ENCODE results near the gene SLC47A1. TPM values are rescaled to one million over a fixed set of nuclear protein-coding genes. Genes with fewer than 3 reads are reported as not detected.

The SLC47A1 gene
- total and polyA plus RNA-seq, 2 of the 4 experiments (the other 2 are of a cell fraction): not detected

DNA sequence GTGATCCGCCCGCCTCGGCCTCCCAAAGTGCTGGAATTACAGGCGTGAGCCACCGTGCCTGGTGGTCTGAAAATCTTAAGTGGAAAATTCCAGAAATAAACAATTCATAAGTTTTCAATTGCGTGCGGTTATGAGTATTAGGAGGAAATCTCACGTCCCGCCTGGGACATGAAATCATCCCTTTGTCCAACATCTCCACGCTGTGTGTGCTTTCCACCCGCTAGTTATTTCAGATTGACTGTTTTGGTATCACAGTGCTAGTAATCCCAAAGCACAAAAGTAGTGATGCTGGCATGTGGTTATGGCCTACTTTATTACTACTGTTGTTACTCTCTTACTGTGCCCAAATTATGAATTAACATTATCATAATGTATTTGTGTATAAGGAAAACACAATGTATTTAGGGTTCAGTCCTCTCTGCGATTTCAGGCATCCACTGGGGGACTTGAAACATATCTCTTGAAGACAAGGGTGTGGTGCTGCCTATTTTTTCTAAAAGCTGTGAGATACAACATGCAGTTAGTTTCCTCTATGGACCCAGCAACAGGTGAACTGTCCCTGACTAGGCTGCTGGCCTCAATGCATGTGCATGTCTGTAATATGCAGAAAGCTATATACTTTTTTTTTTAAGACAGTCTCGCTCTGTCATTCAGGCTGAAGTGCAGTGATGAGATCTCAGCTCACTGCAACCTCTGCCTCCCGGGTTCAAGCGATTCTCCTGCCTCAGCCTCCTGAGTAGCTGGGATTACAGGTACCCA lies 32.3 kb downstream of the SLC47A1 start:
- Histone ChIP-seq H2AK5ac (ENCODE audit: low read depth, low read length) (no peak overlapping the region), H3K4me3 (ENCODE audit: insufficient read depth, low read depth, low read length) (no peak overlapping the region), H3K18ac (ENCODE audit: low read depth, low read length) (no peak overlapping the region), H3K23ac (ENCODE audit: low read depth, low read length) (no peak overlapping the region), H3K9me1 (ENCODE audit: insufficient read depth, low read length) (no peaks in the 10 kb centered on the region), H2AFZ (replicated peaks; ENCODE audit: low read length, poor library complexity) (no peak overlapping the region), H3K14ac (replicated peaks; ENCODE audit: low read depth, low read length) (no peak overlapping the region), H3K4ac (ENCODE audit: low read depth, low read length) (no peak overlapping the region), H3K36me3 (ENCODE audit: control insufficient read depth, insufficient read depth, low read length) (no peaks in the 10 kb centered on the region), H2BK5ac (ENCODE audit: low read depth, low read length, poor library complexity, severe bottlenecking) (no peak overlapping the region), H3K4me1 (ENCODE audit: control insufficient read depth, insufficient read depth, low read length) (no peaks in the 10 kb centered on the region), H4K20me1 (ENCODE audit: insufficient read depth, low read length) (no peaks in the 10 kb centered on the region), H3K27me3 (ENCODE audit: control insufficient read depth, insufficient read depth, low read length) (peaks cover 17% of the 10 kb centered on the region), H3K9me3 (ENCODE audit: control insufficient read depth, insufficient read depth, low read length) (no peaks in the 10 kb centered on the region), H2BK15ac (ENCODE audit: low read depth, low read length) (no peak overlapping the region), H4K8ac (ENCODE audit: low read depth in 2 of 2, low read length in 2 of 2) (no peak overlapping the region), H3K56ac (ENCODE audit: extremely low read depth, insufficient read depth, low read length) (no peak overlapping the region), H2AK9ac (replicated peaks; ENCODE audit: low read depth, low read length, poor library complexity) (no peak overlapping the region), H4K91ac (ENCODE audit: insufficient read depth, low read depth, low read length) (no peak overlapping the region), H4K5ac (ENCODE audit: low read depth, low read length) (no peak overlapping the region), H2BK120ac (ENCODE audit: low read depth, low read length) (no peak overlapping the region), H3K9ac (ENCODE audit: low read depth, low read length) (no peak overlapping the region), H3K79me1 (ENCODE audit: low read depth in 1 of 2, low read length in 2 of 2) (no peaks in the 10 kb centered on the region), H3K4me2 (ENCODE audit: low read depth, low read length) (no peak overlapping the region), H2BK20ac (ENCODE audit: low read depth, low read length) (no peak overlapping the region), H3K27ac (ENCODE audit: insufficient read depth, low read length) (no peak overlapping the region)
- in situ Hi-C loops (cut with MboI; ENCODE audit: low sequenced_read_pairs) (no loop called here), intact Hi-C loops (cut with micrococcal nuclease) (no loop called here), dilution Hi-C loops (cut with HindIII; ENCODE audit: low sequenced_read_pairs, unreplicated experiment) (no loop called here)
- CTCF ChIA-PET: no interaction called here
- no TSS peak for BruUV-seq (replicated peaks)
- TF ChIP-seq MXI1 (IDR thresholded peaks at IDR 0.05; ENCODE audit: borderline replicate concordance, low read depth, low read length) (no peak), RAD21 (IDR thresholded peaks at IDR 0.05; ENCODE audit: low read length) (no peak), CHD1 (IDR thresholded peaks at IDR 0.05; ENCODE audit: low read depth, low read length) (no peak), SMC3 (IDR thresholded peaks at IDR 0.05; ENCODE audit: low read depth, low read length) (no peak), FOS (IDR thresholded peaks at IDR 0.05; ENCODE audit: low read depth, low read length) (no peak), ELK1 (IDR thresholded peaks at IDR 0.05; ENCODE audit: borderline replicate concordance, low read depth, low read length) (no peak), MAZ (IDR thresholded peaks at IDR 0.05; ENCODE audit: borderline replicate concordance, low read depth, low read length) (no peak), MAFK (IDR thresholded peaks at IDR 0.05; ENCODE audit: low read depth, low read length) (no peak), RFX5 (IDR thresholded peaks at IDR 0.05; ENCODE audit: low read depth, low read length) (no peak), NFE2L2 (IDR thresholded peaks at IDR 0.05; ENCODE audit: low read depth, low read length) (no peak), CTCF (conservative IDR thresholded peaks at IDR 0.05; ENCODE audit: low read depth, low read length) (no peak), CEBPB (IDR thresholded peaks at IDR 0.05; ENCODE audit: low read depth, low read length) (no peak), POLR2A (IDR thresholded peaks at IDR 0.05; ENCODE audit: low read depth, low read length) (no peak), BHLHE40 (IDR thresholded peaks at IDR 0.05; ENCODE audit: low read depth, low read length) (no peak), RCOR1 (IDR thresholded peaks at IDR 0.05; ENCODE audit: insufficient replicate concordance, low read length) (no peak)
- TF ChIP-seq, protein P1, sequence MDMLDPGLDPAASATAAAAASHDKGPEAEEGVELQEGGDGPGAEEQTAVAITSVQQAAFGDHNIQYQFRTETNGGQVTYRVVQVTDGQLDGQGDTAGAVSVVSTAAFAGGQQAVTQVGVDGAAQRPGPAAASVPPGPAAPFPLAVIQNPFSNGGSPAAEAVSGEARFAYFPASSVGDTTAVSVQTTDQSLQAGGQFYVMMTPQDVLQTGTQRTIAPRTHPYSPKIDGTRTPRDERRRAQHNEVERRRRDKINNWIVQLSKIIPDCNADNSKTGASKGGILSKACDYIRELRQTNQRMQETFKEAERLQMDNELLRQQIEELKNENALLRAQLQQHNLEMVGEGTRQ (IDR thresholded peaks at IDR 0.05; ENCODE audit: low read depth, low read length): no peak
- no peak for DNase-seq
- POLR2A ChIA-PET (ENCODE audit: unreplicated experiment): interaction anchor here (0.5 kb wide), 1 partner anchor 71 kb away, joined by 6 read pairs; no protein-coding TSS in a partner anchor
- 83% methylated on average over 1 of the region's 15 CpGs; no CpG with 5 or more reads in 1 of the 2 experiments for WGBS, 2 experiments (ENCODE audit: extremely low coverage in 2 of 2, insufficient read length in 1 of 2)
- ATAC-seq (ENCODE audit: low read depth): no peak

All from IMR-90 (cell line).